ENCODE data around the gene KRT78. TPM values are rescaled to one million over a fixed set of nuclear protein-coding genes. Genes with fewer than 3 reads are reported as not detected.

Gene KRT78, protein sequence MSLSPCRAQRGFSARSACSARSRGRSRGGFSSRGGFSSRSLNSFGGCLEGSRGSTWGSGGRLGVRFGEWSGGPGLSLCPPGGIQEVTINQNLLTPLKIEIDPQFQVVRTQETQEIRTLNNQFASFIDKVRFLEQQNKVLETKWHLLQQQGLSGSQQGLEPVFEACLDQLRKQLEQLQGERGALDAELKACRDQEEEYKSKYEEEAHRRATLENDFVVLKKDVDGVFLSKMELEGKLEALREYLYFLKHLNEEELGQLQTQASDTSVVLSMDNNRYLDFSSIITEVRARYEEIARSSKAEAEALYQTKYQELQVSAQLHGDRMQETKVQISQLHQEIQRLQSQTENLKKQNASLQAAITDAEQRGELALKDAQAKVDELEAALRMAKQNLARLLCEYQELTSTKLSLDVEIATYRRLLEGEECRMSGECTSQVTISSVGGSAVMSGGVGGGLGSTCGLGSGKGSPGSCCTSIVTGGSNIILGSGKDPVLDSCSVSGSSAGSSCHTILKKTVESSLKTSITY
- not detected in 2 replicates for total RNA-seq (2021)
- Bru-seq, nascent RNA = not detected
- not detected for BruChase-seq, experiment 1, labeled RNA remaining after a 2-hour chase
- BruChase-seq, experiment 2, labeled RNA remaining after a 6-hour chase = not detected
- long read RNA-seq = 0 reads

DNA sequence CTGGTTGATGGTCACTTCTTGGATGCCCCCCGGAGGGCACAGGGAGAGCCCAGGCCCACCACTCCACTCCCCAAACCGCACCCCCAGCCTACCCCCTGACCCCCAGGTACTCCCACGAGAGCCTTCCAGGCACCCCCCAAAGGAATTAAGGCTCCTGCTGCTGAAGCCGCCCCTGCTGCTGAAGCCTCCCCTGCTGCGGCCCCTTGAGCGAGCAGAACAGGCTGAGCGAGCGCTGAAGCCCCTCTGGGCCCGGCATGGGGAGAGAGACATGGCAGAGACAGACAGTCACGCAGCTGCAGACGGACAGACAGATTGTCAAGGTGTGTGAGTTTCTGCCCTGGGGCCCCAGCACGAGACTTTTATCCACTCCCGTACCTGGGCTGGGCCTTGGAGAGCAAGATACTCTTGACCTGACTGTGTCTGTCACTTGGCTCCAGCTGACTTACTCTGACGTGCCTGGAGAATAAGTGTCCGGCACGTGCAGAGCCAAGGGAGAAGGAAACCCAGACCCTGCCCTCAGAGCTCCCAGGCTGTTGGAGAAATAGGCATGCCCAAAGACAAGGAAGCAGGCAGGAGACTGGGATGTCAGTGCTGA is at the start of gene KRT78:
KRT78 (minus strand) TSS at position 334 of the 595 bp plus-strand sequence; CDS start at position 270, 64 bp downstream.
- no TSS peak for BruUV-seq (replicated peaks)
- H3K4me3 ChIP-seq (ENCODE audit: low read depth, low read length, poor library complexity, severe bottlenecking) = no peak within 1 kb of the TSS
- H3K27me3 ChIP-seq (replicated peaks; ENCODE audit: insufficient read depth, low read depth, low read length, poor library complexity) = no peaks in the 10 kb centered on the region
- H3K36me3 ChIP-seq (ENCODE audit: insufficient read depth, low read length, poor library complexity, severe bottlenecking) = no peaks in the 10 kb centered on the region
- intact Hi-C loops (cut with micrococcal nuclease; ENCODE audit: unreplicated experiment) = no loop called here
- CTCF ChIA-PET = no interaction called here
- no peak for DNase-seq (ENCODE audit: low spot score)
- no peak within 1 kb of the TSS for H3K27ac ChIP-seq (ENCODE audit: low read depth, low read length, poor library complexity, severe bottlenecking)
- POLR2A ChIA-PET (ENCODE audit: low non-redundant PET) = no interaction called here
- no peaks in the 10 kb centered on the region for H3K9me3 ChIP-seq (ENCODE audit: low read depth, low read length, poor library complexity, severe bottlenecking)
- H3K4me1 ChIP-seq (ENCODE audit: insufficient read depth, low read length, poor library complexity, severe bottlenecking) = no peaks in the 10 kb centered on the region
- TF ChIP-seq, protein P1, sequence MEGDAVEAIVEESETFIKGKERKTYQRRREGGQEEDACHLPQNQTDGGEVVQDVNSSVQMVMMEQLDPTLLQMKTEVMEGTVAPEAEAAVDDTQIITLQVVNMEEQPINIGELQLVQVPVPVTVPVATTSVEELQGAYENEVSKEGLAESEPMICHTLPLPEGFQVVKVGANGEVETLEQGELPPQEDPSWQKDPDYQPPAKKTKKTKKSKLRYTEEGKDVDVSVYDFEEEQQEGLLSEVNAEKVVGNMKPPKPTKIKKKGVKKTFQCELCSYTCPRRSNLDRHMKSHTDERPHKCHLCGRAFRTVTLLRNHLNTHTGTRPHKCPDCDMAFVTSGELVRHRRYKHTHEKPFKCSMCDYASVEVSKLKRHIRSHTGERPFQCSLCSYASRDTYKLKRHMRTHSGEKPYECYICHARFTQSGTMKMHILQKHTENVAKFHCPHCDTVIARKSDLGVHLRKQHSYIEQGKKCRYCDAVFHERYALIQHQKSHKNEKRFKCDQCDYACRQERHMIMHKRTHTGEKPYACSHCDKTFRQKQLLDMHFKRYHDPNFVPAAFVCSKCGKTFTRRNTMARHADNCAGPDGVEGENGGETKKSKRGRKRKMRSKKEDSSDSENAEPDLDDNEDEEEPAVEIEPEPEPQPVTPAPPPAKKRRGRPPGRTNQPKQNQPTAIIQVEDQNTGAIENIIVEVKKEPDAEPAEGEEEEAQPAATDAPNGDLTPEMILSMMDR (conservative IDR thresholded peaks at IDR 0.05; ENCODE audit: low read depth, low read length) = no peak
- TF ChIP-seq EZH2 (IDR thresholded peaks at IDR 0.05; ENCODE audit: borderline replicate concordance, low read depth, low read length, poor library complexity, severe bottlenecking) = no peak

DNA sequence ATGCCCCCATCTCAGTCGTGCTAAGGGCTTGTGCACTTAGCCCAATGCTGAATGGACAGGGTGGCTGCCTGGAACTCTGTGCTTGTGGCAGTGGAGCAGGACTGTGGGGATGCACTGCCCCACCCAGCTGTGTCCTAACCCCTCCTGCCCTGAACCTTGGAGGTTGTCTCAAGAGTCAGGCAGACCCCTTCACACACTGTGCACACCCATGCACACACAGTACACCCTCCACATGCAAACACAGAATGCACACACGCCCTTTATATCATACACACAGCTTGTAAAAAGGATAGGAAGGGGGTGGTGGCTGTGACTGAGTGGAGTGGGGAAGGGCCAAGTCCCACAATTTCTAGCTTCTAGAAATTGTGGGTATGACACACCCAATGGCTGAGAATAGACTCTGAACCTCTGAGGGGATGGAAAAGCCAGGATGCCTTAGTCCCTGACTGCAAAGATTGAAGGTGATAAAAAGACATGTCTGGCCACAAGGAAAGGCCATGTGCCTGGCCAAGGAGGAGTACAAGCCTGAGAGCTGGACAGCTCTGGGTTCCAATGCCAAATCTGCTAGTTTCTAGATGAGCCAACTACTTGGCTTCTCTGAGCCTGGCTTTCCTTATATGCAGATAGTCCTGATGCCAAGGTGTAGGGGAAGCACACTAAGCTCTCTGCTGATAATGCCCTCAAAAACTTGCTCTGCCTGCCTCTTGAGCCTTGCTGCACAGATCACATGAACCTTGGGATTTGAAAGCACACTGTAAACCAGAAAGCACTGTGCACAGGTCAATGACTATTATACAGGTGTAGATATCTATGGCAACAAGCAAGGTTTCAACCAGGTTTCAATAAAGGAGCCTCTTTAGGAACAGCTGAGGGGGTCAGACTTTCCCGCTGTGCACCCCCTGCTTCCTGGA is 47.7 kb upstream of the KRT78 start:
- intact Hi-C loops (cut with micrococcal nuclease; ENCODE audit: unreplicated experiment) = no loop called here

More for the DNA sequence above, 47.7 kb upstream of the KRT78 start:
- Histone ChIP-seq H3K27me3 (replicated peaks; ENCODE audit: insufficient read depth, low read depth, low read length, poor library complexity) (no peaks in the 10 kb centered on the region), H3K4me1 (ENCODE audit: insufficient read depth, low read length, poor library complexity, severe bottlenecking) (peaks cover 11% of the 10 kb centered on the region), H3K4me3 (ENCODE audit: low read depth, low read length, poor library complexity, severe bottlenecking) (no peak overlapping the region), H3K36me3 (ENCODE audit: insufficient read depth, low read length, poor library complexity, severe bottlenecking) (no peaks in the 10 kb centered on the region), H3K9me3 (ENCODE audit: low read depth, low read length, poor library complexity, severe bottlenecking) (no peaks in the 10 kb centered on the region), H3K27ac (ENCODE audit: low read depth, low read length, poor library complexity, severe bottlenecking) (no peak overlapping the region)
- CTCF ChIA-PET = interaction anchor here (0.5 to 2.6 kb wide), 3 partner anchors 11 to 84 kb away, joined by 3 to 9 read pairs (median 3); no protein-coding TSS in a partner anchor
- no peak for DNase-seq (ENCODE audit: low spot score)
- POLR2A ChIA-PET (ENCODE audit: low non-redundant PET) = no interaction called here
- TF ChIP-seq, protein P1 (conservative IDR thresholded peaks at IDR 0.05; ENCODE audit: low read depth, low read length) = no peak
- TF ChIP-seq EZH2 (IDR thresholded peaks at IDR 0.05; ENCODE audit: borderline replicate concordance, low read depth, low read length, poor library complexity, severe bottlenecking) = no peak
- BruUV-seq (replicated peaks) = no TSS peak

Measured in A673 (cell line).